ENCODE data around the gene MUC22.
"Not testable (repeated sequence)": the region's sequence is repeated elsewhere in the genome, so short reads cannot be mapped to it uniquely, and the experiment has no call there.

GRCh38 chr6:31067028-31067427 lies 56.8 kb downstream of the MUC22 start:
- TF ChIP-seq CTCF (conservative IDR thresholded peaks at IDR 0.05 in 1 of 2, IDR thresholded peaks at IDR 0.05 in 1 of 2; ENCODE audit: extremely low read depth in 1 of 2, insufficient read depth in 1 of 2, low read depth in 1 of 2, low read length in 2 of 2); EZH2 (IDR thresholded peaks at IDR 0.05; ENCODE audit: borderline replicate concordance, low read length): not testable (repeated sequence)

Measured in mammary epithelial cell (primary cell).